Urinary bladder (tissue), 4 donors: ENCODE data around the gene MMP23B. TPM values are rescaled to one million over a fixed set of nuclear protein-coding genes. Genes with fewer than 3 reads are reported as not detected.

Experiments used
- DNase-seq: peaks from one replicate; pipeline ENCODE4 v3.0.0-alpha.2; 2015; ENCODE audit errors: extremely low spot score
- H3K27ac ChIP-seq: one replicate; pipeline ENCODE4 v1.5.1; 2013; ENCODE audit warnings: low read depth, mild to moderate bottlenecking, moderate library complexity
- H3K36me3 ChIP-seq: one replicate; pipeline ENCODE4 v1.6.1; 2013; ENCODE audit warnings: mild to moderate bottlenecking, moderate library complexity; ENCODE audit not compliant: insufficient read depth
- H3K4me1 ChIP-seq: one replicate; pipeline ENCODE4 v1.6.1; 2013; ENCODE audit warnings: mild to moderate bottlenecking, moderate library complexity; ENCODE audit not compliant: insufficient read depth
- H3K4me3 ChIP-seq: one replicate; pipeline ENCODE4 v1.5.1; 2013; ENCODE audit warnings: low read depth, low read length
- WGBS: extraction: QIAGEN DNeasy Blood & Tissue Kit; methylation state at CpG from one replicate; pipeline ENCODE4 v1.1.7; 2013; 5-methylcytosine and 5-hydroxymethylcytosine counted together
- polyA plus RNA-seq: library from polyadenylated mRNA; stranded (reverse); fragments of 200-250 nt; gene quantifications from one replicate; pipeline ENCODE4 v1.2.3, GENCODE V29; 2013
- total RNA-seq: library from RNA; depleted of rRNA; stranded (reverse); fragments of >200 nt; gene quantifications from one replicate; pipeline ENCODE4 v1.2.3, GENCODE V29; 2014
- donor health status: healthy with polysubstance abuse.
- donor health status: healthy.

Gene MMP23B
- total and polyA plus RNA-seq, 2 donors = 35.7 to 45.6 TPM

GRCh38 chr1:1683104-1683905, 51.3 kb downstream of the MMP23B start:
- WGBS = 67% methylated on average over 26 of the region's 26 CpGs
- H3K36me3 ChIP-seq = no peaks in the 10 kb centered on the region
- no peak overlapping the region for H3K27ac ChIP-seq
- H3K4me3 ChIP-seq = no peak overlapping the region
- no peaks in the 10 kb centered on the region for H3K4me1 ChIP-seq
- DNase-seq = no peak

Other genes starting within 250 kb of the MMP23B start
- gene CCNL2, start 232.8 kb upstream of the MMP23B start, total RNA-seq = 226 TPM
- gene CCNL2, start 232.8 kb upstream of the MMP23B start, polyA plus RNA-seq = 146 TPM
- 55.1 TPM for gene MRPL20, start 224.9 kb upstream of the MMP23B start, total RNA-seq
- gene MRPL20, start 224.9 kb upstream of the MMP23B start, polyA plus RNA-seq = 183 TPM
- gene ANKRD65, start 210.9 kb upstream of the MMP23B start, total RNA-seq = 5.8 TPM
- 17.7 TPM for gene ANKRD65, start 210.9 kb upstream of the MMP23B start, polyA plus RNA-seq
- gene VWA1, start 196.5 kb upstream of the MMP23B start, total RNA-seq = 15.2 TPM
- gene VWA1, start 196.5 kb upstream of the MMP23B start, polyA plus RNA-seq = 214 TPM
- gene ATAD3C, start 182.5 kb upstream of the MMP23B start, total RNA-seq = 0.26 TPM
- 3.3 TPM for gene ATAD3C, start 182.5 kb upstream of the MMP23B start, polyA plus RNA-seq
- gene ATAD3B, start 160.4 kb upstream of the MMP23B start, total RNA-seq = 11.3 TPM
- gene ATAD3B, start 160.4 kb upstream of the MMP23B start, polyA plus RNA-seq = 14.3 TPM
- 7.1 TPM for gene ATAD3A, start 120.0 kb upstream of the MMP23B start, total RNA-seq
- 18.8 TPM for gene ATAD3A, start 120.0 kb upstream of the MMP23B start, polyA plus RNA-seq
- gene TMEM240, start 91.5 kb upstream of the MMP23B start, total RNA-seq = 6.7 TPM
- 31.0 TPM for gene TMEM240, start 91.5 kb upstream of the MMP23B start, polyA plus RNA-seq
- 38.5 TPM for gene SSU72, start 57.3 kb upstream of the MMP23B start, total RNA-seq
- 83.5 TPM for gene SSU72, start 57.3 kb upstream of the MMP23B start, polyA plus RNA-seq
- gene FNDC10, start 32.0 kb upstream of the MMP23B start, total RNA-seq = 0.58 TPM
- 2.2 TPM for gene FNDC10, start 32.0 kb upstream of the MMP23B start, polyA plus RNA-seq
- gene MIB2, start 16.7 kb upstream of the MMP23B start, total RNA-seq = 20.9 TPM
- 74.5 TPM for gene MIB2, start 16.7 kb upstream of the MMP23B start, polyA plus RNA-seq
- 6.5 TPM for gene CDK11B, start 26.8 kb downstream of the MMP23B start, total RNA-seq
- 44.5 TPM for gene CDK11B, start 26.8 kb downstream of the MMP23B start, polyA plus RNA-seq
- 29.9 TPM for gene SLC35E2B, start 60.6 kb downstream of the MMP23B start, total RNA-seq
- gene SLC35E2B, start 60.6 kb downstream of the MMP23B start, polyA plus RNA-seq = 34.5 TPM
- 15.2 TPM for gene CDK11A, start 92.2 kb downstream of the MMP23B start, total RNA-seq
- 20.2 TPM for gene CDK11A, start 92.2 kb downstream of the MMP23B start, polyA plus RNA-seq
- 28.0 TPM for gene NADK, start 146.3 kb downstream of the MMP23B start, total RNA-seq
- 57.9 TPM for gene NADK, start 146.3 kb downstream of the MMP23B start, polyA plus RNA-seq